Fibroblast of lung (primary cell): ENCODE measurements around the gene ARHGEF4. TPM values are rescaled to one million over a fixed set of nuclear protein-coding genes. Genes with fewer than 3 reads are reported as not detected.

Experiments used
- DNase-seq, 2 donors: peaks; one replicate each; pipeline versions ENCODE4 v3.0.0 to v3.0.0-alpha.2; 2010; ENCODE audit warnings: low read depth in 2 of 2
- H2AFZ ChIP-seq: 2 replicates; pipeline ENCODE4 v1.5.1; 2012; ENCODE audit warnings: low read length, control low read depth, inconsistent platforms
- H3K27ac ChIP-seq: 2 replicates; pipeline ENCODE4 v1.5.1; 2011; ENCODE audit warnings: low read length, control low read depth; ENCODE audit not compliant: insufficient read depth
- H3K27me3 ChIP-seq: 2 replicates; pipeline ENCODE4 v1.5.1; 2011; ENCODE audit warnings: mild to moderate bottlenecking, low read length; ENCODE audit not compliant: control insufficient read depth, insufficient read depth
- H3K36me3 ChIP-seq: 2 replicates; pipeline ENCODE4 v1.5.1; 2011; ENCODE audit warnings: low read length; ENCODE audit not compliant: control insufficient read depth, insufficient read depth
- H3K4me1 ChIP-seq: 2 replicates; pipeline ENCODE4 v1.5.1; 2011; ENCODE audit warnings: low read length; ENCODE audit not compliant: control insufficient read depth, insufficient read depth; ENCODE audit errors: extremely low read depth
- H3K4me2 ChIP-seq: 2 replicates; pipeline ENCODE4 v1.5.1; 2011; ENCODE audit warnings: low read length, control low read depth; ENCODE audit not compliant: insufficient read depth; ENCODE audit errors: extremely low read depth
- H3K4me3 ChIP-seq, 4 experiments: fragments of 200-600 bp in 1 of 4; sonication (generic) in 1 of 4; replicated peaks in 1 of 4; 2 replicates each; pipeline ENCODE4 v1.5.1; 2011 to 2016; ENCODE audit warnings: low read length in 4 of 4, low read depth in 3 of 4, mild to moderate bottlenecking in 3 of 4, control low read depth in 2 of 4, inconsistent platforms in 1 of 4, mixed read lengths in 1 of 4; ENCODE audit not compliant: insufficient read depth in 1 of 4; ENCODE audit errors: control extremely low read depth in 1 of 4
- H3K79me2 ChIP-seq: 2 replicates; pipeline ENCODE4 v1.5.1; 2012; ENCODE audit warnings: mild to moderate bottlenecking, low read length, inconsistent platforms; ENCODE audit not compliant: control insufficient read depth, insufficient read depth
- H3K9ac ChIP-seq: 2 replicates; pipeline ENCODE4 v1.5.1; 2011; ENCODE audit warnings: mild to moderate bottlenecking, low read length, control low read depth; ENCODE audit not compliant: insufficient read depth
- H3K9me3 ChIP-seq: 2 replicates; pipeline ENCODE4 v1.5.1; 2012; ENCODE audit warnings: low read depth, low read length; ENCODE audit not compliant: control insufficient read depth, insufficient read depth
- H4K20me1 ChIP-seq: 2 replicates; pipeline ENCODE4 v1.5.1; 2011; ENCODE audit warnings: low read length; ENCODE audit not compliant: control insufficient read depth, insufficient read depth; ENCODE audit errors: extremely low read depth
- EZH2 ChIP-seq: IDR thresholded peaks from 2 replicates; pipeline ENCODE4 v1.5.1; 2012; ENCODE audit warnings: low read length, control low read depth, mild to moderate bottlenecking; ENCODE audit errors: missing control alignments
- polyA plus RNA-seq, 2 donors: library from polyadenylated mRNA; depleted of rRNA in 1 of 2; stranded (reverse) in 1 of 2; unstranded in 1 of 2; fragments of >200 nt; gene quantifications; 2 replicates each; pipeline ENCODE4 v1.2.1, GENCODE V29; 2011 to 2012; ENCODE audit warnings: missing spikeins in 1 of 2
- total RNA-seq: library from RNA; depleted of rRNA; stranded (reverse); fragments of >200 nt; gene quantifications from 2 replicates; pipeline ENCODE4 v1.2.1, GENCODE V29; 2014
- TF ChIP-seq, protein P1 (sequence below), 2 donors: IDR thresholded peaks in 1 of 2; conservative IDR thresholded peaks in 1 of 2; 1 replicate in 1 of 2; 2 replicates in 1 of 2; pipeline ENCODE4 v1.5.1; 2011 to 2012; ENCODE audit warnings: low read length in 2 of 2, control low read depth in 1 of 2, inconsistent platforms in 1 of 2, low read depth in 1 of 2, mild to moderate bottlenecking in 1 of 2

Gene ARHGEF4
- total and polyA plus RNA-seq, 2 donors (not counting 1 experiment from before 2014, with no cell fraction given) = 0.05 to 0.83 TPM

DNA sequence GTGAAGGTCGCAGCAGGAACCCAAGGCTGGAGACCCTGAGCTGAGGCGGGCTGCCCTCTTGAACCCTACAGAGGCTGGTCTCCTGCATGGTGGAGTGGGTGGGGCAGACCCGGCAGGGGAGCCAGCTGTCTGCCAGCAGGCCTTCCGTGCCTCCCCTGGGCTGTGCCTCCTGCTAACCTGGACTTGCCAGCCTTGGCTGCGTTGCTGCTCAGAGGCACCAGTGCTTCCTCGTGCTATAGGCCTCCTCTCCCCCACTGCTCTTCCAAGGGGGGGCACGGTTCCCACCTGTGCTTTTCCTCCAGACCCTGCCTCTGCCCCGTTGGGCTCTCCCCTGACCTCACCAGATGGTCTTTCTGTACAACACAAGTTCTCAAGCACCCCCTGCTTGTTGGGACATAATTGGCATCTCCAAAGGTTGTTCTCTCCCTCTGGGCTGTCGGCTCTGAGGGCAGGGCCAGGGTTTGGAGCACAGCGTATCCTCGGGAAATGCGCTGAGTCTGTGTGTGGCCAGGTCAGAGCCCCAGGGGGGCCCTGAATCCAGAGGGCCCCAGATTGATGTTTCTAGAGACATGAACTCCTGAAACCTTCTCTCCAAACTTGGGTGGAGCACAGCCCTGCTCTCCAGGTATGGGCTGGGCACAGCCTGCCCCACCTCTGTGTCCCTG, 6.7 kb downstream of the ARHGEF4 start:
- Histone ChIP-seq H3K4me2 (no peak overlapping the region), H3K9me3 (no peaks in the 10 kb centered on the region), H3K36me3 (no peaks in the 10 kb centered on the region), H3K9ac (no peak overlapping the region), H3K27ac (no peak overlapping the region), H4K20me1 (no peaks in the 10 kb centered on the region), H3K27me3 (no peaks in the 10 kb centered on the region), H3K4me3 (no peak overlapping the region), H3K79me2 (no peaks in the 10 kb centered on the region), H3K4me1 (no peaks in the 10 kb centered on the region), H2AFZ (no peak overlapping the region)
- TF ChIP-seq EZH2 = no peak
- TF ChIP-seq, protein P1, sequence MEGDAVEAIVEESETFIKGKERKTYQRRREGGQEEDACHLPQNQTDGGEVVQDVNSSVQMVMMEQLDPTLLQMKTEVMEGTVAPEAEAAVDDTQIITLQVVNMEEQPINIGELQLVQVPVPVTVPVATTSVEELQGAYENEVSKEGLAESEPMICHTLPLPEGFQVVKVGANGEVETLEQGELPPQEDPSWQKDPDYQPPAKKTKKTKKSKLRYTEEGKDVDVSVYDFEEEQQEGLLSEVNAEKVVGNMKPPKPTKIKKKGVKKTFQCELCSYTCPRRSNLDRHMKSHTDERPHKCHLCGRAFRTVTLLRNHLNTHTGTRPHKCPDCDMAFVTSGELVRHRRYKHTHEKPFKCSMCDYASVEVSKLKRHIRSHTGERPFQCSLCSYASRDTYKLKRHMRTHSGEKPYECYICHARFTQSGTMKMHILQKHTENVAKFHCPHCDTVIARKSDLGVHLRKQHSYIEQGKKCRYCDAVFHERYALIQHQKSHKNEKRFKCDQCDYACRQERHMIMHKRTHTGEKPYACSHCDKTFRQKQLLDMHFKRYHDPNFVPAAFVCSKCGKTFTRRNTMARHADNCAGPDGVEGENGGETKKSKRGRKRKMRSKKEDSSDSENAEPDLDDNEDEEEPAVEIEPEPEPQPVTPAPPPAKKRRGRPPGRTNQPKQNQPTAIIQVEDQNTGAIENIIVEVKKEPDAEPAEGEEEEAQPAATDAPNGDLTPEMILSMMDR (conservative IDR thresholded peaks at IDR 0.05 in 1 of 2, IDR thresholded peaks at IDR 0.05 in 1 of 2; ENCODE audit: low read depth in 1 of 2, low read length in 2 of 2) = no peak
- no peak for DNase-seq

DNA sequence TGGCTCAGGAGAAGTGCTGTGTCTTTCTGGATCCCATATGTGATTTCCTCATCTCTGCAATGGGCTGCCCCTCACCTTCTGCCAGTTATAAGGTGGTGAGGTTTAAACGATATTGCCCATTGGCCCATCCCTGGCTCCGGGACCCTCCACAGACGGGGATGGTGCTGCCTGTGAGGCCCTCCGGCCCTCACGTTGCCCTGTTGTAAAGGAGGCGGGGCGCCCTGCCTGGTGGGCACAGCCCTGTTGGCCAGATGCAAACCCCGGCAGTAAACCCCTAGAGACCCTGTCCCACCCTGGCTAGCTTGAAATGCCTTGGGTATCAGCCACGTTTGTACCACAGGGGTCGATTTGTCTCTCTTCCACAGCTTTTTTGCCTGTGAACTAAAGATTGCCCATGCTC, 7.4 kb downstream of the ARHGEF4 start:
- Histone ChIP-seq H3K4me1 (no peaks in the 10 kb centered on the region), H2AFZ (no peak overlapping the region)

DNA sequence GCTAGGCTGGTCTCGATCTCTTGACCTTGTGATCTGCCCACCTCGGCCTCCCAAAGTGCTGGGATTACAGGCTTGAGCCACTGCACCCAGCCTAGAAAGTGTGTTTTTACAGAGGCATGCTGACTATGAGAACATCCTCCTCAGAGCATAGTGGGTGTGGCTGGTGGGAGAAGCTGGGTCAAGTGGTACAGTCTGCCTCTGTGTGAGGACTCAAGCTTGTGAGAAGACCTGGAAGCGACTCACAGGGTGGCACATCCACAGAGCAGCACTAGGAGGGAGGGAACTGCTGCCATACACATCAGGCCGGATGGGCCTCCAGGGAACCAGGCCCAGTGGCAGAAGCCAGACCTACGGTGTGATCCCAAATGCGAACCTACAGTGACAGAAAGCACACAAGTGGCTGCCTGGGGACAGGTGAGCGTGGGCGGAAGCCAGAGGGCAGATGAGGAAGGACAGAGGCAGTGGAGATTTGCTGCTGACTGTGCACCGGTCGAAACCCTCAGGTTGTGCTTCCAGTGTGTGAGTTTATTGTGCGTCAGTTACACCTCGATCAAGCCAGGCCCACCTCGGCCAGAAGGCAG, 8.9 kb downstream of the ARHGEF4 start:
- Histone ChIP-seq H3K79me2 (no peaks in the 10 kb centered on the region), H3K4me1 (no peaks in the 10 kb centered on the region), H3K4me3 (no peak overlapping the region), H3K36me3 (no peaks in the 10 kb centered on the region), H2AFZ (no peak overlapping the region), H3K4me2 (no peak overlapping the region), H3K9ac (no peak overlapping the region), H3K9me3 (no peaks in the 10 kb centered on the region), H3K27me3 (no peaks in the 10 kb centered on the region), H3K27ac (no peak overlapping the region), H4K20me1 (no peaks in the 10 kb centered on the region)
- DNase-seq = peak in 1 of 2 donors; percentile 26
- TF ChIP-seq, protein P1 (conservative IDR thresholded peaks at IDR 0.05 in 1 of 2, IDR thresholded peaks at IDR 0.05 in 1 of 2; ENCODE audit: low read depth in 1 of 2, low read length in 2 of 2) = no peak
- TF ChIP-seq EZH2 = no peak

More for the DNA sequence above, 7.4 kb downstream of the ARHGEF4 start:
- H3K27ac ChIP-seq = no peak overlapping the region
- no peaks in the 10 kb centered on the region for H3K9me3 ChIP-seq
- H3K4me2 ChIP-seq = no peak overlapping the region
- H4K20me1 ChIP-seq = no peaks in the 10 kb centered on the region
- H3K79me2 ChIP-seq = no peaks in the 10 kb centered on the region
- TF ChIP-seq, protein P1 (conservative IDR thresholded peaks at IDR 0.05 in 1 of 2, IDR thresholded peaks at IDR 0.05 in 1 of 2; ENCODE audit: low read depth in 1 of 2, low read length in 2 of 2) = no peak
- TF ChIP-seq EZH2 = no peak
- H3K27me3 ChIP-seq = no peaks in the 10 kb centered on the region
- DNase-seq = no peak
- no peak overlapping the region for H3K4me3 ChIP-seq
- no peak overlapping the region for H3K9ac ChIP-seq
- H3K36me3 ChIP-seq = no peaks in the 10 kb centered on the region
